ENCODE measurements around the gene MAOB.

Gene MAOB

DNA sequence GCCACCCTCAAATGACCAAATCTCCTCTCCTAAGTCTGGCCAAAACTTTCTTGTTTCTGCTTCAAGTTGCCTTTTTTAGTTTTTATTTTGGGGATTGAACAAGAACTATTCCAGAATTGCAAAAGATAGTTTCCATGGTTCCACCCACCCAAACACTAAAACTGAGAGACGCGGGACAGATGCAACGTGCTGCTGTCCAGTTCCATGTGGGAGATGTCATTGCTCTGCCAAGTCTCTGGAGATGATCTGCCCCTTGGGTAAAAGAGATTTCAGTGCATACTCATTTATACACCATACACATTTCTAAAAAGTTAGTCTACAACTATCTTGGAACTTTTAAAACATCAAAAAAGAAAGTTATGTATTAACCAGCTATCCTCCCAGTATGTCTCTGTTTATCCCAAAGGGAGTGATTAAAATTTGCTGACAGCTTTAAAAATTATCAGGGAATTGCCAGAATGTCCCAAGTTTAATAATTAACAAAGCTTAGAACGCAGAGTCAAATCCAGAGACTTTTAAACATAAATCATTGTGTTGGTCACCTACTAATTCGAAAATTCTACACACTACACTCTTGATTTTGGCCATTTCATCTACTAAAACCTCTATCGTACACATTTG, 3.2 kb downstream of the MAOB start:
- no peak overlapping the region for H3K4me3 ChIP-seq (ENCODE audit: low read length)
- H3K9me3 ChIP-seq (ENCODE audit: low read length), result no peaks in the 10 kb centered on the region

DNA sequence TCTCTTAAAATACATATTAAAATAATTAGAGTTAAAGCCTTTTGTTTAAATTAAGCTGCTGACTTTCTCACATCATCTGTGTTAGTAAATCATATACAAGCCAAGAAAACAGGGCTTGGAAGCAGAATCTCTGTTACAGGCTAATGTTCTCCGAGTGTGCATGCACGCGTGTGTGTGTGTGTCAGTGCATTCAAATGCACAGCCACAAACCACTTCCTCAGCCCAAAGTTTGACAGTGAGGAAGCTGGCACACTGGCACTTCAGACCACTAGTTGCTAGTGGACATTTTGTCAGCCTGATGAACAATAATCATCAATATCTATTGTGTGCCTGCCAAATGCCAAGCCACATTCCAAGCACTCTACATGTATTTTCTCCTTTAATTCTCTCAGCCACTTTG, 5.6 kb downstream of the MAOB start:
- H3K27me3 ChIP-seq (ENCODE audit: insufficient read depth, low read length), result peaks cover 6% of the 10 kb centered on the region
- no peaks in the 10 kb centered on the region for H3K9me3 ChIP-seq (ENCODE audit: low read length)
- H2AFZ ChIP-seq (ENCODE audit: low read depth, low read length), result no peak overlapping the region
- H3K36me3 ChIP-seq (ENCODE audit: insufficient read depth, low read length), result no peaks in the 10 kb centered on the region
- no peaks in the 10 kb centered on the region for H3K4me1 ChIP-seq (ENCODE audit: insufficient read depth, low read length)
- no peak overlapping the region for H3K4me3 ChIP-seq (ENCODE audit: low read length)

More for the DNA sequence above, 3.2 kb downstream of the MAOB start:
- no peak overlapping the region for H2AFZ ChIP-seq (ENCODE audit: low read depth, low read length)
- peaks cover 19% of the 10 kb centered on the region for H3K27me3 ChIP-seq (ENCODE audit: insufficient read depth, low read length)
- no peaks in the 10 kb centered on the region for H3K36me3 ChIP-seq (ENCODE audit: insufficient read depth, low read length)
- H3K4me1 ChIP-seq (ENCODE audit: insufficient read depth, low read length), result no peaks in the 10 kb centered on the region

DNA sequence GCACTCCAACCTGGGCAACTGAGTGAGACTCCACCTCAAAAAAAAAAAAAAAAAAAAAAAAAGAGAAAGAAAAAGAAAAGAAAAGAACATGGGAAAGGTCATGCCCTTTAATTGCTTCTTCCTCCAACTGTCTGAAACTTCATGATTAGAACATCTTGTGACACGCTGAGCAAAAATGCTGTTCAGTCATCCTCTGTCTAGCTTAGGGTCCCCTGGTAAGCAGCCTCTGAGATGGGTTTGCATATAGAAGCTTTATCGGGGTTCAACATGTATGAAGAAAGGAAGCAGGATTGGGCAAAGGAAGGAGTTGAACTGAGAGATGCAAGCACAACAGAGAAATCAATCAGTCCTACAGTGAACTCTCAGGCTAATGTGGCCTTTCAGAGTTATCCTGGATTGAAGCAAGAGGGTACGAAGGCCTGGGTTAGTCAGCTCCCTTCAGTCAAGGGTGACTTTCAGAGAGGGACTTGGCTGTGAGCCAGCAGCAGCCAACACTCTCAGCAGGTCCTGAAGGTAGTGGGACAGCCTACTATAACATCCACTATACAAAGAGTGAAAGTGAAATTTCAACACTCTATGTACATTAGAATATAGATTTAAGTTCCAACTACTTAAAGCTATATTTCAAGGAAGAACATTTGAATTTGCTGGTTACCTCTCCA, 11.4 kb downstream of the MAOB start:
- Histone ChIP-seq H3K9me3 (ENCODE audit: low read length) (no peaks in the 10 kb centered on the region), H3K4me3 (ENCODE audit: low read length) (no peak overlapping the region), H3K4me1 (ENCODE audit: insufficient read depth, low read length) (no peaks in the 10 kb centered on the region), H3K36me3 (ENCODE audit: insufficient read depth, low read length) (no peaks in the 10 kb centered on the region), H2AFZ (ENCODE audit: low read depth, low read length) (no peak overlapping the region), H3K27me3 (ENCODE audit: insufficient read depth, low read length) (no peaks in the 10 kb centered on the region)

DNA sequence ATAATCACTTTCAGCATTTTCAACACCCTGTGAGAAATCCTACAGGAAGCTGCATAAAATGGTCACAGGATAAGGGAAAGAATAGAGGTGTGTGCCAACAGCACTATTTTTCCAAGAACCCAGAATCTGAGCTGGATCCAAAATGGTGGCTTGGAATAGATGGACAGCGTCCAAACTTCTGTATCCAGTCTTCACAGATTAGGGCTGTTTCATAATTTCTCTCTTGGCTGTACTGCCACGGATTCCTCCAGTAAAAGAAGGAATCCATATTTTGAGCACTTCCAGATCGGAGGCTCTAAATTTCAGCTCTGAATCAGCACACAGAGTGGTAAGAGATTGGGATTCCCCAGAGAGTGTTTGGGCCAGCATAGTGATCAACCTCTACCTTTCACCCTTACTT, 12.2 kb downstream of the MAOB start:
- Histone ChIP-seq H3K36me3 (ENCODE audit: insufficient read depth, low read length) (no peaks in the 10 kb centered on the region), H3K27me3 (ENCODE audit: insufficient read depth, low read length) (no peaks in the 10 kb centered on the region)

DNA sequence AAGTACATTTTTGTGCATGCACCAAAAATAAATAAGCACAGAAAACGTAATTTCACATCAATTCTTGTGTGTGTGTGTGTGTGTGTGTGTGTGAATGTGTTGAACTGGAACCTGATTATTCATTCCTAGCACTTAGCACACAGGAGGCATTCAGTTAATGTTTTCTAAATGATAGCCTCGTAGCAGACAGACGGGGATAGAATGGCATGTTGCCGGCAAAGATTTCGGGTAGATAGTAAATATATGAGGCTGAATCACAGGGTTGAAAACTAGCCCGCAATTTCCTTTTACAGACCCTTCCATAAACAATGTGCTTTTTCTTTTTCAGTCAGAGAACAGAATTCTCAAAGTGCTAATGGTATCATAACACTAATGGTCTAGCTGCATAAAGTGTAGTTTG, 13.5 kb downstream of the MAOB start:
- Histone ChIP-seq H3K9me3 (ENCODE audit: low read length) (no peaks in the 10 kb centered on the region), H3K4me3 (ENCODE audit: low read length) (no peak overlapping the region), H3K4me1 (ENCODE audit: insufficient read depth, low read length) (no peaks in the 10 kb centered on the region), H2AFZ (ENCODE audit: low read depth, low read length) (no peak overlapping the region), H3K36me3 (ENCODE audit: insufficient read depth, low read length) (no peaks in the 10 kb centered on the region), H3K27me3 (ENCODE audit: insufficient read depth, low read length) (no peaks in the 10 kb centered on the region)

More for the DNA sequence above, 12.2 kb downstream of the MAOB start:
- H3K4me1 ChIP-seq (ENCODE audit: insufficient read depth, low read length), result no peaks in the 10 kb centered on the region
- H3K9me3 ChIP-seq (ENCODE audit: low read length), result no peaks in the 10 kb centered on the region
- no peak overlapping the region for H2AFZ ChIP-seq (ENCODE audit: low read depth, low read length)
- no peak overlapping the region for H3K4me3 ChIP-seq (ENCODE audit: low read length)

- Histone ChIP-seq H3K4me3 (ENCODE audit: low read length) (no peak overlapping the region), H3K36me3 (ENCODE audit: insufficient read depth, low read length) (no peaks in the 10 kb centered on the region), H3K4me1 (ENCODE audit: insufficient read depth, low read length) (no peaks in the 10 kb centered on the region), H3K9me3 (ENCODE audit: low read length) (no peaks in the 10 kb centered on the region), H3K27me3 (ENCODE audit: insufficient read depth, low read length) (no peaks in the 10 kb centered on the region), H2AFZ (ENCODE audit: low read depth, low read length) (no peak overlapping the region)
Measured at GRCh38 chrX:43866423-43866822, 15.8 kb downstream of the MAOB start.

GRCh38 chrX:43865791-43866190, 16.5 kb downstream of the MAOB start:
- Histone ChIP-seq H3K36me3 (ENCODE audit: insufficient read depth, low read length) (no peaks in the 10 kb centered on the region), H3K4me1 (ENCODE audit: insufficient read depth, low read length) (no peaks in the 10 kb centered on the region), H3K9me3 (ENCODE audit: low read length) (no peaks in the 10 kb centered on the region), H3K27me3 (ENCODE audit: insufficient read depth, low read length) (peaks cover 3% of the 10 kb centered on the region), H3K4me3 (ENCODE audit: low read length) (no peak overlapping the region), H2AFZ (ENCODE audit: low read depth, low read length) (no peak overlapping the region)

- H2AFZ ChIP-seq (ENCODE audit: low read depth, low read length), result no peak overlapping the region
- no peaks in the 10 kb centered on the region for H3K4me1 ChIP-seq (ENCODE audit: insufficient read depth, low read length)
- H3K36me3 ChIP-seq (ENCODE audit: insufficient read depth, low read length), result no peaks in the 10 kb centered on the region
- no peaks in the 10 kb centered on the region for H3K9me3 ChIP-seq (ENCODE audit: low read length)
- peaks cover 8% of the 10 kb centered on the region for H3K27me3 ChIP-seq (ENCODE audit: insufficient read depth, low read length)
- no peak overlapping the region for H3K4me3 ChIP-seq (ENCODE audit: low read length)
Measured at GRCh38 chrX:43862434-43862833, 19.8 kb downstream of the MAOB start.

- H3K9me3 ChIP-seq (ENCODE audit: low read length), result no peaks in the 10 kb centered on the region
- H2AFZ ChIP-seq (ENCODE audit: low read depth, low read length), result no peak overlapping the region
- H3K27me3 ChIP-seq (ENCODE audit: insufficient read depth, low read length), result peaks cover 8% of the 10 kb centered on the region
- no peak overlapping the region for H3K4me3 ChIP-seq (ENCODE audit: low read length)
- H3K36me3 ChIP-seq (ENCODE audit: insufficient read depth, low read length), result no peaks in the 10 kb centered on the region
- no peaks in the 10 kb centered on the region for H3K4me1 ChIP-seq (ENCODE audit: insufficient read depth, low read length)
Measured at GRCh38 chrX:43861750-43862149, 20.5 kb downstream of the MAOB start.

GRCh38 chrX:43860646-43861370, 21.4 kb downstream of the MAOB start:
- H3K4me1 ChIP-seq (ENCODE audit: insufficient read depth, low read length), result no peaks in the 10 kb centered on the region
- H3K9me3 ChIP-seq (ENCODE audit: low read length), result no peaks in the 10 kb centered on the region
- H3K36me3 ChIP-seq (ENCODE audit: insufficient read depth, low read length), result no peaks in the 10 kb centered on the region
- H3K4me3 ChIP-seq (ENCODE audit: low read length), result no peak overlapping the region
- H3K27me3 ChIP-seq (ENCODE audit: insufficient read depth, low read length), result peaks cover 8% of the 10 kb centered on the region
- no peak overlapping the region for H2AFZ ChIP-seq (ENCODE audit: low read depth, low read length)

DNA sequence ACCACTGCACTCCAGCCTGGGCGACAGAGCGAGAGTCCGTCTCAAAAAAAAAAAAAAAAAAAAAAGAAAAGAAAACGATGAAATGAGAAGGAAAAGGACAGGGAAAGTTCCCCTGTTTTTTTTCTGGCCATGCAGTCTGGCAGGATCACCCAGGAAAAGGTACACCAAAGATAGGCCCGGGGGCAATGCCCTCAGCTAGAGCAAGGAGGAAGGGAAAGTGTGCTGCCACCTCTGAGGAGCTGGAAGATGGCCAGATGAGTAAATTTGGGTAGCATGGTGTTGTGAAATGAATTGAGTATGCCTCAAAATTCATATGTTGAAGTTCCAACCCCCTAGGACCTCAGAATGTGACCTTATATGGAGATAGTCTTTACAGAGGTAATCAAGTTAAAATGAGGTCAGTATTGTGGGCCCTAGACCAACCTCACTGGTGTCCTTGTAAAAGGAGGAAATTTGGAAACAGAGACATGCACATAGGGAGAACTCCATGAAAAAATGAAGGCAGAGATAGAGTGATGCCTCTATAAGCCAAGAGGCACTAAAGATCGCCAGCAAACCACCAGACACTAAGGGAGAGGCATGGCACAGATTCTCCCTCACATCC, 28.9 kb downstream of the MAOB start:
- H3K36me3 ChIP-seq (ENCODE audit: insufficient read depth, low read length), result no peaks in the 10 kb centered on the region
- no peaks in the 10 kb centered on the region for H3K9me3 ChIP-seq (ENCODE audit: low read length)
- no peak overlapping the region for H3K4me3 ChIP-seq (ENCODE audit: low read length)
- H2AFZ ChIP-seq (ENCODE audit: low read depth, low read length), result no peak overlapping the region
- no peaks in the 10 kb centered on the region for H3K4me1 ChIP-seq (ENCODE audit: insufficient read depth, low read length)
- H3K27me3 ChIP-seq (ENCODE audit: insufficient read depth, low read length), result no peaks in the 10 kb centered on the region

GRCh38 chrX:43850629-43851028, 31.6 kb downstream of the MAOB start:
- no peaks in the 10 kb centered on the region for H3K4me1 ChIP-seq (ENCODE audit: insufficient read depth, low read length)
- no peaks in the 10 kb centered on the region for H3K27me3 ChIP-seq (ENCODE audit: insufficient read depth, low read length)
- no peaks in the 10 kb centered on the region for H3K36me3 ChIP-seq (ENCODE audit: insufficient read depth, low read length)
- no peaks in the 10 kb centered on the region for H3K9me3 ChIP-seq (ENCODE audit: low read length)
- no peak overlapping the region for H3K4me3 ChIP-seq (ENCODE audit: low read length)
- H2AFZ ChIP-seq (ENCODE audit: low read depth, low read length), result no peak overlapping the region

DNA sequence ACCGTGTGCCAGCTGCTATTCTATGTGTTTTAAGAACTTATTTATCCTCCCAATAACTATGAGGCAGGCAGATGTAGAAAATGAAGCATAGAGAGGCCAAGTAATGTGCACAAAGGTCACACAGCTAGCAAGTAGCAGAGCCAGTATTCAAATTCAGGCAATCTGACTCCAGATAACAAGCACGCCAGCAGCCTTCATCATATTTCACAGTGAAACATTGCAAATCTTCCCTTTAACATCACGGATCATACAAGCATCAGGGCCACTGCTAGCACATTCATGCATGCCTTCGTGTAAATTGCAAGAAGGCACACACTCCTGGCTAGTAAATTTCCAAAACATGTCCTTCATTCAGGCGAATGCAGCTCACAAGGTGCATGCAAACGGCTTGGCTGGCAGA, 33.1 kb downstream of the MAOB start:
- H3K4me3 ChIP-seq (ENCODE audit: low read length), result no peak overlapping the region
- H3K27me3 ChIP-seq (ENCODE audit: insufficient read depth, low read length), result no peaks in the 10 kb centered on the region
- no peaks in the 10 kb centered on the region for H3K36me3 ChIP-seq (ENCODE audit: insufficient read depth, low read length)
- H3K4me1 ChIP-seq (ENCODE audit: insufficient read depth, low read length), result no peaks in the 10 kb centered on the region
- no peak overlapping the region for H2AFZ ChIP-seq (ENCODE audit: low read depth, low read length)
- no peaks in the 10 kb centered on the region for H3K9me3 ChIP-seq (ENCODE audit: low read length)

Measured in neuron (in vitro differentiated cells).